ENCODE data around the gene METTL18.

DNA sequence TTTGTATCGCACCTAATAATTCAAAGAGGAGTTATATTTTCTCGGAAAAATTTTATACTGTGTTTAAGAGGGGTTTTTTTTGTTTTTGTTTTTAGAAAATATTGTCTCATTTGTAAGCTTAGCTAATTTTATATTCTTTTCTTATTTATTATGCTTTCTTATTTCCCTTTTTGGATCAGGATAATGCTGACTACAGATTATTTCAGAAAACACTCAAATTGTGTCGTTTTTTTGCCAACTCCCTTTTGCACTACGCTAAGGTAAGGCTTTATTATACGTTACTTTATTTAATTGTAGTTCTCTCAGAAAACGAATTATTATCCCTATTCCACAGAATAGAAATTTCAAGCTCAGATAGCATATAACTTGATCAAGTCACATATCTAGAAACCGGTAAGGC, 26.8 kb upstream of the METTL18 start:
- TF ChIP-seq CTCF (IDR thresholded peaks at IDR 0.05) (no peak), ZFX (IDR thresholded peaks at IDR 0.05; ENCODE audit: borderline replicate concordance) (no peak)
